Measurements from ENCODE around the gene GPR107.

The GPR107 gene

DNA sequence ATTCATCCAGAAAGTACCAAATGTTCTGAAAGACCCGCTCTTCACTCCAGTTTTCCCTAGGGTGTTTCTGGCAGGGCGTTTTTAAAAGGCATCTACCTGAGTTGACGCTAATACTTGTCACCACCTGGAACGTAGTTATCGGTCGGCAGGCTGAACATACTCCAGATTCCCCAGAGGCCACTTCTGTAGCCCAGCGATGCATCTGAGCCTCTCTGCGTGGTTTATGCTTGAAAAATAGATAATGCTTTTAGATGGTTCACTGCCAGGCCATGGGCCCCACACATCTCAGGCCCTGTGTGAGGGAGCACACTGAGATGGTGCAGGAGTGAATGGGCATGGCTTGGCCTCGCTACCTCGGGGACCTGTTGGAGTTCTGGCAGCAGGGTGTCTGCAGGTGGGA, 85.5 kb downstream of the GPR107 start:
- DNase-seq = no peak

DNA sequence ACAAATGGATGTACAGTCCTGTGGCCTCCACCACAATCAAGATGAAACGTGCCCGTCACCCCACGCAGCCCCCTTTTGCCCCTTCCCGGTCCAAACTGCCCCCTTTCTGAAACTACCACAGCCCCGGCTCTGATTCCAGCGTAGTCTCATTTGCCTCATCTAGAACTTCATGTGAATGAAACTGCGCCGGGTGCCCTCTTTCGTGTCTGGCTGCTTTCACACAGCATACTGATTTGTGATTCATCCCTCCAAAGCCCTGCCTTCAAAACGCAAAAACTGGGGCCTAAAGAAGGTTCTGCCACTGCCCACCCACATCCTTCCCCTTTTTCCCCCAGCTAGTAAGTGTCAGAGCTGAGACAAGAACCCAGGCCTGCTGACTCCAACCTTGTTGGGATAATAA, 87.0 kb downstream of the GPR107 start:
- no peak for DNase-seq

DNA sequence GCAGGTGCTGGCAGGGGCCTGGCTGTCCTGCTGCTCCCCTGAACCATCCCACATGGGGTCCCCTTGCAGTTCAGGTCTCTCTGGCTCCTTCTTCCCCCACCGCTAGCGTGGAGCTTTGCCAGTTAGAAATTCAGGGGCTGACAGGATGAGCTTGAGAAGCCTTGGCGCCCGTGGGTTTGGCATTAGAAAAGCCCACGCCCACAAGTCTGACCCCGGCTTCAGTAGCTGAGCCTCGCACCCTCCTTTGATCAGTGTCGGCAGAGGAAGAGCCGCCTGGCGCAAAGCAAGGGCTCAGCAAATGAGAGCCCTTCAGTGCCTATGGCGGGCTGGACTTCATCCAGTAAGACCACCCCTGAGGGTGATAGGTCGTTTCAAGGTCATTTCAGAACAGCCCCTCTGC, 88.3 kb downstream of the GPR107 start:
- DNase-seq = no peak

DNA sequence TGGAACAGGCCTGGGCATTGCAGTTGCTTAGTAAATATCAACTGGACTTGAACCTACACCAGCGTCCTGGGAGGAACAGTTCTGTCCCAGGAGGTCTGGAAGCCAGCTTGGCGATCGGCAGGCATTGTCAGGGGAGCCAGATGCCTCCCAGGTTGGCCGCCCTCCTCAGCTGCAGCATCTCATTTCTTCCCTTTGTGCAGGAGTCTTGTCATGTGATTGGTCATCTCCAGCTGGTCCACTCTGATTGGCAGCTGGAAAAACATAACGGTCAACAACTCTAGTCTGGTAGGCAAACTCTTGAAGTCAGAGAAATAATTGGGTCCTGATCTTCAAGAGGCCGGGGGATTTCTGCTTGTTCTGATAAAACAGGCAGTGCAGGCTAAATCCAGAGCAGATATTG, 88.9 kb downstream of the GPR107 start:
- DNase-seq = no peak

DNA sequence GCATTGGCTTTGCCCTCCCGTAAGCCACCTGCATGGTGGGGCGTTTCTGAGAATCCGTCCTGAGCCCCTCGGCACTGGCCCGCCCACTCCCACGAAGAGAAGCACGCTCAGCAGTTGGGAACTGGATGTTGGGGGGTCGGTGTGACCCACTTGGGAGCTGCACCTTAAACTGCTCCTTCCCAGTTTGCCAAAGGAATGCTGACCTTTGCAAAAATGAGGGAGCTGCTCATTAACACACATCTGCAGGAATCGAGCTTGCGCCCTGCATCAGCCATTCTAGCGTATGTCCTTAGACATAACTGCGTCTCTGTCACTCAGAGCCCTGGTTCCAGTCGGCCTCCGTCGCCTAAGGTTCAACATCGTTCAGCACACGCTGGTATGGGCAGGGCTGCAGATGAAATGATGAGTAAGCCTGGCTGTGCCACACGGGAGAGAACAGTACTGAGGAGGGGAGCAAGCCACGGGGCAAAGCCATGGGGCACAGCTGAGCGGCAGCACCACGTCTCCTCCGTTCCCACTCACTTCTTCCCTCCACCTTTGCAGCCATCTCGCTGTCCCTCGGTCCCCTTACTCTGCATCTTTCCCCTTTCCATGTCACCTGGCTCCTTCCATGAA, 89.7 kb downstream of the GPR107 start:
- no peak for DNase-seq

DNA sequence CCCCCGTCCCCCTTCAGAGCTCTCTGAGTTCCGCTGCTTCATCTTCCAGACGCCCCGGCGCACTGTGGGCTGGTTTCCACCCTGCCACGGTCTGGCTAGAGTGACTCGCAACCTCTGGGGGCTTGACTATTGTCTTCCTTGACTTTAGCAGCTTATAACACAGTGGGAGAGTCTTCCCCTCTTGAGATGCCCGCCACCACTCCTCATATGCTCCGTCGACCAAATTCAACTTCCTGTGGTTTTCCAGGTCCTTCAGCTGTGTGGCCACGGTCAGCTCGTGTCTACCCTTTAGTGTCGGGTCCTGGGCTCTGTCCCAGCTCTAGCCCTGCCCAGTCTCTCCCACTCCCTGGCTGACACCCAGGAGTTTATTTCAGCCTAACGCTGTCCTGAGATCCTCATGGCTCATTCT, 90.3 kb downstream of the GPR107 start:
- DNase-seq = no peak

DNA sequence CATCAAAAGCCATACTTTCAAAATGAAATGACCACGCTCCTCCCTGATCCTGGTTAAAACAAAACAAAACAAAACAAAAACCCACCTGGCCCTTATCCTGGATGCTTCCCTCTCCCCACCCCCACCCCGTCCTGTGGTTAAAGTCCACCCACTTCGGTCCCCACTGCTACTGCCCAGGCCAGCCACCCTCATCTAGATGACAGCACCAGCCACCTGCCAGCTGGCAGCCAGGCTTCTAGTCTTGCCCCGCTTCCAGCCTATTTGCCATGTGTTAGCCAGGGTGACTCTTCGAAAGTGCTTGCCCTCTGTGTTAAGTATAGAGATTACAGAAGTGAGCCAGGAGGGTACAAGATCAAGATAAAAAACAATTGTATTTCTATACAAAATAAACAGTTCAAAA, 91.0 kb downstream of the GPR107 start:
- no peak for DNase-seq

DNA sequence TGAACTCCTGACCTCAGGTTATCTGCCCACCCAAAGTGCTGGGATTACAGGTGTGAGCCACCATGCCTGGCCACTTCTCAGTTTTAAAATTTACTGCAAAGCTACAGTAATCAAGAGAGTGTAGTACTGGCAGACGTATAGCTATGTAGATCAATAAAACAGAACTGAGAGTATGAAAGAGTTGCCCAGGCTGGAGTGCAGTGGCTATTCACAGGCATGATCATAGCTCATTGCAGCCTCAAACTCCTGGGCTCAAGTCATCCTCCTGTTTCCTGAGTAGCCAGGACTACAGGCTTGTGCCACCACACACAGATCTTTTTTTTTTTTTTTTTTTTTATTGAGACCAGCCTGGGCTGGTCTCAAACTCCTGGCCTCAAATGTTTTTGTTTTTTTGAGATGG, 92.0 kb downstream of the GPR107 start:
- DNase-seq = no peak

DNA sequence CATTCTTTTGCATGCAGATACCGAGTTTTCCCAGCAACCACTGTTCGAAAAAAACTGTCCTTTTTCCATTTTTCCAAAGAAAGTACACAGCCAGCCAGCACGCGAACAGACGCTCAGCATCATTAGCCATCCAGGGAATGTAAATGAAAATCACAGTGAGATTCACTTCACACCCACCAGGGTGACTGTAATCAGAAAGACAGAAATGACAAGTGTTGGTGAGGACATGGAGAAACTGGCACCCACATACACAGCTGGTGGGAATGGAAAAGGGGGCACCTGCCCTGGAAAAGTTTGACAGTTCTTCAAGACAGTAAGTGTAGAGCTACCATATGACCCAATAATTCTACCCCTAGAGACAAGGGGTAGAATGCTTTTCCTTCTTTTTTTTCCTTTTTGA, 93.5 kb downstream of the GPR107 start:
- DNase-seq = no peak

DNA sequence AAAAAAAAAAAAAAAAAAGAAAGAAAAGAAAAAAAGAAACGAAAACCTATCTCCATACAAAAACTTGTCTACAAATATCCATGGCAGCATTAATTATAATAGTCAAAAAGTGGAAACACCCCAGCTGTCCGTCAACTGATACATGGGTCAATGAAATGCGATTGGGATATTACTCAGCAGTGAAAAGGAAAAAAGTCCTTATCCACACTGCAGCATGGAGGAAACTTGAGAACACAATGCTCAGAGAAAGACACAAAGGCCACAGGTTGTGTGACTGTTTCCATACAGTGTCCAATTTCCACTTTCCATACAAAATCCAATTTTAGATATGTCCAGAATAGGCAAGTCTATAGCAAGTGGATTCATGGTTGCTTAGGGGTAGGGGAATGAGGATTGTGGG, 94.2 kb downstream of the GPR107 start:
- DNase-seq = no peak

DNA sequence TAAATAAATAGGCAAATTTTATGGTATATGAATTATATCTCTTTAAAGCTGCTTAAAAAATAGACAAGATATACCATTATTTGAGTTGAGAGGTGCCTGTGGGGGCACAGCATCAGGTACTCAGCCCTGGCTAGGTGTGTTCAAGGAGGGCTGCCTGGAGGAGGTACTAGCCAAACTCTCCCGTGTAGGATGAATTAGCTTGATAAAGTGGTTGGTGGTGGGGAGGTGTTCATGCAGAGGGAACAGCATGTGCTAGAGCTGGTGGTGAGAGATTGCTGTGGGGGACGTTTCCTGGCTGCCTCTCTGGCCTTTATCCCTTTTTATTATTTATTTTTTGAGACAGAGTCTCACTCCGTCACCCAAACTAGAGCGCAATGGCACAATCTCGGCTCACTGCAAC, 95.3 kb downstream of the GPR107 start:
- no peak for DNase-seq

DNA sequence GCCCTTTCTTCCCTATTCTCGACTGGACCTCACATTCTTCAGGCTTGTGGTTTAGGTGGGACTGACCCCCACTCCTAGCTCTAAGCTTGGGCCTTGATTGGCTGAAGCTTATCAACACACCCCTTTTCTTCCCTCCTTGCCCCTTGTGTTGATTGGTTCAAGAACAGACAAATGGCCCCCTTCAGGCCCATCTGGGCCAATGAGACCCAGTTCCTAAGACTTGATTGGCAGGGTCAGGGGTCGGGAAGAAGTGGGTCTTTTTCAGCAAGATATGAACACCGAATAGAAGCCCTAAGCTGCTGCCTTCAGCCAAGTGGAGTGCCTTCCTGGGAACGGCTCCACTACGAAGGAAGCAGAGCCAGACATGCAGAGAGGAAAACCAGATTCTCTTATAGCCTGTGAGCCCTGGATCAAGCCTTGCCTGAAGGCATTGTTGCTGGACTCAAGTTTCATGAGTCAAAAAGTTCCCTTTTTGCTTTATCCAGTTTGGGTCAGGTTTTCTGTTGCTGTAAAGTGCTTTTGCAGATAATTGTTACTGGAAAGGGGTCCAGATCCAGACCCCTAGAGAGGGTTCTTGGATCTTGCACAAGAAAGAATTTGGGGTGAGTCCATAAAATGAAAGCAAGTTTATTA, 96.1 kb downstream of the GPR107 start:
- no peak for DNase-seq

DNA sequence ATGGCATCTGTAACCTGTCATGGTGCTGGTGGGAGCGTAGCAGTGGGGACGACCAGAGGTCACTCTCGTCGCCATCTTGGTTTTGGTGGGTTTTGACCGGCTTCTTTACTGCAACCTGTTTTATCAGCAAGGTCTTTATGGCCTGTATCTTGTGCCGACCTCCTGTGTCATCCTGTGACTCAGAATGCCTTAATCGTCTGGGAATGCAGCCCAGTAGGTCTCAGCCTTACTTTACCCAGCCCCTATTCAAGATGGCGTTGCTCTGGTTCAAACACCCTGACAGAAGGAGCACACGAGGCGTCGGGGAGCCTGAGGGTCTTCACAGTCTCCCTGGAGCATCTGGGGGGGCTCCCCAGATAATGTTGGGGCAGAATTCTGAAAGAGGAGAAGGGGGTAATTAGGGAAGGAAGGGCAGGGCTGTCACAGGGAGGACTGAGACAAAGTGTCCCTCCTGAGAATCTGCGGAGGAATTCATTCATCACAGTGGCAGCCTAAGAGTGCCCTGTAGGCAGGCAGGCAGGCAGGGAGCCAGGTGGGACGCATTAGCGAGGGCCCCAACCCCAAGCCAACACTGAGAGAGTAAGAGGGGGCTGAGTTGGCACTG, 97.2 kb downstream of the GPR107 start:
- no peak for DNase-seq

DNA sequence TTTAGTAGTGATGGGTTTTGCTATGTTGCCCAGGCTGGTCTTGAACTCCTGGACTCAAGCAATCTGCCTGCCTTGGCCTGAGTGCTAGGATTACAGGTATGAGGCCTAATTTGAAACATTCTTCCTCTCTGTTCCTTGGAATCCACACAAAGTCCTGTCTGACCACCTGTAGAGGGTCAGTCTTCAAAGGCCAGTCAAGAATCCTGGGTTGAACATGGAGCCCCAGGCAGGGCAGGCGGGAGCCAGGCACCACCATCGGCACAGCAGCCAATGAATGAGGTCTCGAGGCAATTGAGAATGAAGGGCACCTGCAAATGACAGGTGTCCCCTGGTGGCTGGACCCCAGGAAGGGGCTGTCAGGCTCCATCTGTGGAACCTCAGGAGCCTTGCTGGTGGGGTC, 101.1 kb downstream of the GPR107 start:
- no peak for DNase-seq

DNA sequence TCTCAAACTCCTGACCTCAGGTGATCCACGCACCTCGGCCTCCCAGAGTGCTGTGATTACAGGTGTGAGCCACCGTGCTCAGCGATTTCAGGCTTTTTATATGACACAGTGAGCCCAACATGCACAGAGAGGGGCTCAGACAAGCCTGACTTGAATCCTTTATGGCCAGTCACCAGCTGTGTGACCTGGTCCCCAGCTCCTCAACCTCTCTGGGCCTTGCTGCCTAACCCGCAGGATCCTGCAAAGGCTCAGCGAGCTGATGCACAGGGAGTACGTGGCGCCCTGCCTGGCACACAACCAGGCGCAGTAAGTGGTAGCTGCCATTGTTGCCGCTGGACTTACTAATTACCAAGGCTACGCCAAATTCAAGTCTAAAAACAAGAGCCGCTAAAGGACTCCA, 101.9 kb downstream of the GPR107 start:
- DNase-seq = no peak

DNA sequence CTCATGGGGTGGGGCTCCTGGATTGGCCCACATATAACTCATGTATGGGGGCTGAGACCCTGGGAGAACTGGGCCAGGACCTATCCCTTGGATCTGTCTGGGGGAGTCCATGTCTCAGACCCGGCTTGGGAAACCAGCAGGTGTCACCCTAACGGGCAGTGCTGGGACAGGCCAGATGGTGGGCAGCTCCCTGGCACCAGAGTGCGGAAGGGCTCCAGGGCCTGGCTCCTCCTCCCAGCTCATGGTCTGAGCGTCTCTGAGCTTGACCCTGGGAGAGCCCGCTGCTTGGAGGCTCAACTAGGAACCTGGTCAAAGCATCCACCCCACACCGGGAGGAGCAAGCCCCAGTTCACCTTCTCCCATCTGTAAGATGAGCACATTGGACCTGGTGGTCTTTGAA, 103.0 kb downstream of the GPR107 start:
- DNase-seq = no peak

DNA sequence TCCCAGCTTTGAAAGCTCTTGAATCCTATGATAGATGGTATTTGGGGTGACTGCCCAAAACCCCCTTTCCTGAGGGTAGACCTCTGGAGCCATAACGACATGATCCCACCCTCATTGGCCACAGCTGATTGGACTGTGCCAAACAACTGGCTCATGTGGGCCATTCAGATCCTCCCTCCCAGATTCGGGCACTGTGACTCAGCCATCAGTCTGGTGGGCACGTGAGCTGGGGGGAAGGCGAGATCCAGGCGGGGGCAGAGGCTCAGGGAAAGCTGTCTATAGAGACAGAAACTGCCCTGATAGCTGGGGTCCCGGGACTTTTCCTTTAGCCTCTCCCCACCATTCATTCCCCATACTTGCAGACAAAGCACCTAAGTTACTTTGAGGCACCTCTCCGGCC, 103.4 kb downstream of the GPR107 start:
- DNase-seq = no peak

DNA sequence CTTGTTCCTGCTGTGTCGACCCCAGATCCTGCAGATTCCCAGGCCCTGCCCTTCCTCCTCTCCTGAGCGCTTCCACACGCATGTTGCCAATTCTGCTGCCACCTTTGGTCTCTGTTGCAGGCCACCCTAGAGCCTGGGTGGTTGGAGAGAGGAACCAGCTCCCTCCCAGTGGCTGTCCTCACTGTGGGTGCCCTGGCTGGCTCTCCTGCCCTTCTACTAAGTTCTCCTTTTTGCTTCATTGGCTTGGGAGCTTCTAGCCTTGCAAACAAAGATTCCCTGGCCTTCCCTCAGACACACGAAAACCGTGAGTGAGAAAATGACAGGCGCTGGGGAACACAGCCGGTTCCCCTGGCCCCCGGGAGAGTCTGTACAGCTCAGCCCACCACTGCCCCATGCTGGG, 104.3 kb downstream of the GPR107 start:
- no peak for DNase-seq

DNA sequence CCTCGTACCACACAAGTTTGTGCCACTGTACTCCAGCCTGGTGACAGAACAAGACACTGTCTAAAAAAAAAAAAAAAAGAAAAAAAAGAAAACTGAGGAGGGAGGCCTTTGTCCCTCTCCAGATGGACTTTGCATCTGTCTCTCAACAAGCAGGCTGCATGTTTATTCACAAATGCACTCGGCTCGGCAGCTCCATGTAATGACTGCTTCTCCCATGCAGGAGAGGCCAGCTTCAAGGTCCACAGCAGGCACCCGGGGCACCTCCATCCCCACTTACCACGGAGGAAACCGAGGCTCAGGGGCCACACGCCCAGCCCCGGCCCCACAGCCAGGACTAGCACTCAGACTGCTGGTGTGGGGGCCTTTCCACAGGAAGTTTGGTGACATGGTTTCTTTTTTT, 105.4 kb downstream of the GPR107 start:
- no peak for DNase-seq

DNA sequence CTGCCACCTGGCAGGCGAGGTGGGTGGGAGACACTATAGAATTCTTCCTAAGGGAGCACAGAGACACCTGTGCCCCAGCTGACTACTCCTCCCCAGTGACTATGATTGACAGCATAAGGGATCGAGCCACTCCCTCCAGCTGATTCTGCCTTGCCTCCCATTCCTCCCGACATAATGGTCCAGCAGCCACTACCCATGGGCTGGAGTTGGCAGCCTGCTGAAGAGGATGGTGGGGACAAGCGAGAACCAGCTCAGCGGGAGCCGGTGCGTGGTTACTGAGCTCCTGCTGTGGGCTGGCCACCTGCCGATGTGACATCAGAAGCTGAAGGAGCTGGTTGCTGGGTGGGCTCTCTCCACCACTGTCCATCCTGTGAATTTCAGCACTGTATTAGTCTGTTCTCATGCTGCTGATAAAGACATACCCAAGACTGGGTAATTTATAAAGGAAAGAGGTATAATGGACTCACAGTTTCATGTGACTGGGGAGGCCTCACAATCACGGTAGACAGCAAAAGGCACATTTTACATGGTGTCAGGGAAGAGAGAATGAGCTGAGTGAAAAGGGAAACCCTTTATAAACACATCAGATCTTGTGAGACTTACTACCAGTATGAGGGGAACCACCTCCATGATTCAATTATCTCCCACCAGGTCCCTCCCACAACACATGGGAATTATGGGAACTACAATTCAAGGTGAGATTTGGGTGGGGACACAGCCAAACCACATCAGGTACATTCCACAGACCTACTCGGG, 106.4 kb downstream of the GPR107 start:
- no peak for DNase-seq

DNA sequence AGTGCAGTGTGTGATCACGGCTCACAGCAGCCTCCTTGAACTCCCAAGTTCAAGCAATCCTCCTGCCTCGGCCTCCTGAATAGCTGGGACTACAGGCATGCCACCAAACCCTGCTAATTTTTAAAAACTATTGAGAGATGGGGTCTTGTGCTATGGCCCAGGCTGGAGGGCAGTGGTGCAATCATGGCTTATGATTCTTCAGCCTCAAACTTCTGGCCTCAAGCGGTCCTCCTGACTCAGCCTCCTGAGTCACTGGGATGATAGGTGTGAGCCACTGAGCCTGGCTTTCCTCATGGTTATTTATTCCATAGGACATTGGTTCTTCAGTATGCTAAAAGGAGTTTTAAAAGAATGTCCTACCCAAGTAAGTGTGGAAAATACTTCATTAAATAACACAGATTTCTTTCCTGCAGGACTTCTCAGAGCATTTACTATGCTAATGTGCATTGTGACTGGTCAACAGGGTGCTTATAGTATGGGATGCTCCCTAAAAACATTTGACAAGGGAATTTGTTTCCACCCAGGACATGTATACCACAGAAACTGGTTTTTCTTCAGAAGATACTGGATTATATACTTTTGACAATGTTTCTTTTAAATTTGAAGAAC, 107.3 kb downstream of the GPR107 start:
- DNase-seq = no peak

DNA sequence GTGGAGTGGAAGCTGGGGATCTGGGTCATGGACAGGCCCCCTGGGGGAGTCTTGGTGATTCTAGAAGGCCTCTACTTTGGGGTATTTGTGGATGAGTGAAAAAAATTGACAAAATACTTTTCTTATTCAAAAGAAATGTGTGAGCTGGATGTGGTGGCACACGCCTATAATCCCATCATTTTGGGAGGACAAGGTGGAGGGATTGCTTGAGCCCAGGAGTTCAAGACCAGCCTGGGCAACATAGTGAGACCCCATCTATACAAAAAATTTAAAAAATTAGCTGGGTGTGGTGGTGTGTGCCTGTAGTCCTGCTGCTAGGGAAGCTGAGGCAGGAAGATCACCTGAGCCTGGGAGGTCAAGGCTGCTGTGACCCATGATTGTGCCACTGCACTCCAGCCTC, 111.9 kb downstream of the GPR107 start:
- no peak for DNase-seq

DNA sequence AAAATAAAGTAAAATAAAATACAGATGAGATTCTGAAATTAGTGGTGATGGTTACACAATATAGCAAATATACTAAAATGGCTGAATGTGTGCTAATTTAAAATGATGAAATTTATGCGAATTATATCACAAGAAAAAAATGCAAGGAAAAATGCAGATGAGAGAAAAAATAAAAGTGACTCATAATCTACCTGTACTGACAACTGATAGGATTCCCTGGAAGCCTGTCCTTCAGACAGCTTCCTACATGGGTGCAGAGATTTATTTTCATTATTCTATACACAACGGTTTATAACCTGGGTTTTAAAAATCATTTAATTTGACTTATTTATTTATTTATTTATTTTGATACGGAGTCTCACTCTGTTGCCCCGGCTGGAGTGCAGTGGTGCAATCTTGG, 112.7 kb downstream of the GPR107 start:
- no peak for DNase-seq

DNA sequence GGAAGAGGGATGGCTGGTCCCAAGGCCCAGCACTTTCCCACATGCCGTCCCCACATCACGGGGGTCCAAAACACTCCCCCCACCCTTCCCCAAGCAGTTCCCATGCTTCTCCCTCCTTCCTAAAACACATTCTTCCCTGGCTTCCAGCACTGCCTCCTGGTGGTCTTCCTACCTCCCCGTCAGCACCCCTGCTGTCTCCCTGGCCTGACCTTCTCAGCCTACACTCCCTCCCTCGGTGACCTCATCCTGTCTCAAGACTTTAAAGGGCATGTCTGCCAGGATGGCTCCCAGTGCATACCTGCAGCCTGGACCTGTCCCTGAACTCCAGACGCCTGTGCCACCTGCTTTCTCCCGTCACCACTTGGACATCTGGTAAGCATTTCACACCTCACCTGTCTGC, 114.2 kb downstream of the GPR107 start:
- DNase-seq = no peak

All from stimulated activated CD4-positive, alpha-beta T cell treated with anti-CD3 and anti-CD28 coated beads, Interleukin-12 subunit alpha, Interleukin-12 subunit beta, amount 100 ng/mL, for 4 hours (primary cell).